B cell (primary cell): ENCODE results near the gene MCM10.

Source experiments
- EZH2 ChIP-seq: IDR thresholded peaks from 2 replicates; pipeline ENCODE4 v1.6.1; 2012; ENCODE audit warnings: borderline replicate concordance, low read depth, mild to moderate bottlenecking, moderate library complexity, low read length; ENCODE audit not compliant: insufficient read depth, poor library complexity, severe bottlenecking
- TF ChIP-seq, protein P1 (sequence below): fragments of 200-600 bp; IDR thresholded peaks from one replicate; pipeline ENCODE4 v1.8.0; 2022; ENCODE audit warnings: antibody characterized with exemption, mild to moderate bottlenecking

DNA sequence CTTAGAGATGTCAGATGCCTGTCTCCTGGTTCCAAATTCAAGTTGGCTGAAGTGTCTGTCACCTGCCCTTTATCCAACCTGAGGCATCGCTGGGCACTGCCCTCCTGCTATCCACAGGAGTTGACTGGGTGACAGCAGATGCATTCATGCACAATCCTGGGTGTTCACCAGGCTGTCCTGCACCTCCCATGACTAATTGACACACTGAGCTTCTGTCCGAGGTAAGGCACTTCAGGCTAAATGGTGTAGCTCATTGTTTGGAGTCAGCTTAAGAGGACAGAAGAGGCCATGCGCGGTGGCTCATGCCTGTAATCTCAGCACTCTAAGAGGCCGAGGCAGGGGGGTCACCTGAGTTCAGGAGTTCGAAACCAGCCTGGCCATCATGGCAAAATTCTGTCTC lies 70.5 kb downstream of the MCM10 start:
- TF ChIP-seq, protein P1, sequence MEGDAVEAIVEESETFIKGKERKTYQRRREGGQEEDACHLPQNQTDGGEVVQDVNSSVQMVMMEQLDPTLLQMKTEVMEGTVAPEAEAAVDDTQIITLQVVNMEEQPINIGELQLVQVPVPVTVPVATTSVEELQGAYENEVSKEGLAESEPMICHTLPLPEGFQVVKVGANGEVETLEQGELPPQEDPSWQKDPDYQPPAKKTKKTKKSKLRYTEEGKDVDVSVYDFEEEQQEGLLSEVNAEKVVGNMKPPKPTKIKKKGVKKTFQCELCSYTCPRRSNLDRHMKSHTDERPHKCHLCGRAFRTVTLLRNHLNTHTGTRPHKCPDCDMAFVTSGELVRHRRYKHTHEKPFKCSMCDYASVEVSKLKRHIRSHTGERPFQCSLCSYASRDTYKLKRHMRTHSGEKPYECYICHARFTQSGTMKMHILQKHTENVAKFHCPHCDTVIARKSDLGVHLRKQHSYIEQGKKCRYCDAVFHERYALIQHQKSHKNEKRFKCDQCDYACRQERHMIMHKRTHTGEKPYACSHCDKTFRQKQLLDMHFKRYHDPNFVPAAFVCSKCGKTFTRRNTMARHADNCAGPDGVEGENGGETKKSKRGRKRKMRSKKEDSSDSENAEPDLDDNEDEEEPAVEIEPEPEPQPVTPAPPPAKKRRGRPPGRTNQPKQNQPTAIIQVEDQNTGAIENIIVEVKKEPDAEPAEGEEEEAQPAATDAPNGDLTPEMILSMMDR: no peak
- TF ChIP-seq EZH2: no peak
